Erythroblast (primary cell): ENCODE data around the gene MAGEF1.

Experiments used
- DNase-seq, 2 experiments: peaks; one replicate each; lab custom pipeline; 2025; lab: John Stamatoyannopoulos, UW
- GATA1 ChIP-seq: IDR thresholded peaks from 2 replicates; pipeline ENCODE4 v1.6.1; 2011; ENCODE audit warnings: low read depth, mild to moderate bottlenecking, control low read depth, low read length, moderate library complexity
- POLR2A ChIP-seq: IDR thresholded peaks from 2 replicates; pipeline ENCODE4 v1.6.1; 2011; ENCODE audit warnings: mild to moderate bottlenecking, low read length

Gene MAGEF1

DNA sequence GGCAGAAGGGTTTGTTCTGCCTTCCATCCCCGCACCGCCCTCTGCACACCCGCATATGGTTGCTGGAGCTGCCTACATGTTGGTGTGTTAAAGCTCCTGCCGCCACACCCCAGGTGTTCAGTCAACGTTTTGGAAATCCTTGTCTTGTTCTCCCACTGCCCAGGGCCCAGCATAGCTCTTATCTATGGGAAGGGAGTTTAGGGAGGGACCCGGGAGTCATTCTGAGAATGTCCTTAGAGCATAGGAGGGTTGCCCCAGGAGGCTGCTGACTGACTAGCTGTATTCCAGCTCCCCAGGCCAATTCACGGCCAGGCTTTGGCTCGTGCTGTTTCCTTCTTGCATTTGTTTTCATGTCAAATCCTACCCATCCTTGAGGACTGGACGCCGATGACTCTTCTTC lies 46.8 kb downstream of the MAGEF1 start:
- no peak for DNase-seq
- no peak for TF ChIP-seq POLR2A
- no peak for TF ChIP-seq GATA1

DNA sequence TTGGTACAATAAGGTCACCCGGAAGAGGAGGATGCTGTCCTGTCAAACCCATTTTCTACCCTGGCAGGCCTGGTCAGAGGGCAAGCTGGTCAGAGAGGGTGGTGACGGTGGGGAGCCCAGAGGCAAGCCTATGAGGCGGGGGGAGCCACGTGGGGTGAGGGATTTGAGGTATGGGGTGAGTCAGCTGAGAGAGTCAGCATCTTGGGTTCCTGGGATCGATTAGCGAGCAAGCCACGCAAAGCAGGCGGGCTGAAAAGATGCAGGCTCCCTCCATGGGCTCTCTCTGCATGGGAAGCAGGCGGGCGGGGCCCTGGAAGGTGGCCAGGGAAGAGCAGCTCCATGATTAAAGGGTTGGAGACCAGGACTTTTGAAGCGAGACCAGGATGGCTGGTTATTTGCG lies 48.1 kb downstream of the MAGEF1 start:
- TF ChIP-seq POLR2A, result no peak
- no peak for DNase-seq

DNA sequence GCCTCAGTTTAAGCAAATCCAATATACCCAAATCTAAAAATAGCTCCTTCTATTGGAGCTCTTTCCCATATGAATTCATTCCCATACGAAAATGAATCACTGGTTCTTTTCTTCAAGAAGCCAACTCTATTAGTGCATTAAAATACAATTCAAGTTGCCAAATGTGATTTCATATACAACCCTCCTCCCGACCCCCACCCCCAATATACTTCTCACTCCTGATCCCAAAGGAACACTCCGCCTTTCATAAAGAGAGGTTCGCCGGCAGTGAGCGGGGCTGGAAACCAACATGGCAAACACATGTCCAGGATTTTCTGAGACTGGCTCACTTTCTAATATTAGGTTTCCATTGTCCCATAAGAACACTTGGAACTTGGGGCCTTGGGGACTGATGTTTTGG lies 48.5 kb downstream of the MAGEF1 start:
- no peak for DNase-seq
- TF ChIP-seq GATA1 (no peak), POLR2A (no peak)

DNA sequence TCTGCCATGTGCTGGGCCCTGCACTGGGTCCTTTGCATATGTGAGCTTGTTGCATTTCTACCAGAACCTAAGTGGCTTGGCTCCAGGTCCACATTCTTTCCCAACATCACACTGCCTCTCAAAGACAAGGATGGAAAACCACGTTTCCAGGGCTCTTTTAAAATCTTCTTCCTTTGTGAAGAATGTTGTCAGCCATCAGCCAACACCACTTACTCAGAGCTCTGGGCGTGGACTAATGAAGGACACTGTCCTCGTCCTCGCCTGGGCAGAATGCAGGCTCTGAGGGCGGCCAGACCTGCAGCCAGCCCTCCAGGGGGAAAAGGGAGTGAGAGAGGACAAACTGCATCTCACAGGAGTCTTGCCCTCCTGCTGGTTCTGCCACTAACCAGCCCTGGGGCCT lies 49.7 kb downstream of the MAGEF1 start:
- no peak for TF ChIP-seq POLR2A
- no peak for TF ChIP-seq GATA1
- DNase-seq, result no peak

DNA sequence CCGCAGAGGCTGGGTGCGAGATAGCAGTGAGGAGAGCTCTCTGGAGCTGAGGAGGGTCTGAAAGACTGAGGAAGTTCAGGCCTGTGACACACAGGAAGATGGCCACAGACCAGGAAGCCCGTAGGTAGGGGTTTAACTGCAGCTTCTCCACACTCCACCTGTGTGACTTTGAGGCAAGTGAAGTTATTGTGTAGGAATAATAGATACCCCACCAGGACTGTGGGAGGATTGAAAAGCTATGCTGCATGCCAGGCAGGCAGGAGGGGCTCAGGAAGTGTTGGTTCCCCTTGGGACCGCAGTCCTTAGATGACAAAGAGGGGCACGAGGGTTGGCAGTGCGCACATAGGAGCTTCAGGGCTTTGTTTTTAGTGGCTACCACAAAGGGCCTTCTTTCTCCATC lies 50.9 kb downstream of the MAGEF1 start:
- no peak for DNase-seq
- TF ChIP-seq GATA1, result no peak
- no peak for TF ChIP-seq POLR2A
